SK-N-SH treated with all-trans-retinoic acid at 6 μM for 48 hours (cell line): ENCODE measurements around the gene NXNL1.
A peak's percentile ranks its signal among the peaks of the same experiment; 100 is the strongest.

Experiments used
- ATAC-seq: fragments of 200-7000 bp; cut with Tn5 transposase; 3 replicates; pipeline ENCODE4 v1.9.1; 2020; ENCODE audit warnings: mild to moderate bottlenecking, moderate library complexity
- ARNTL ChIP-seq: fragments of 450-650 bp; formaldehyde crosslinking; IDR thresholded peaks from 2 replicates; pipeline ENCODE4 v1.5.0; 2020; ENCODE audit warnings: low read depth, mild to moderate bottlenecking, moderate library complexity, borderline replicate concordance
- BACH2 ChIP-seq: fragments of 250-450 bp; sonication (Bioruptor Pico); IDR thresholded peaks from 2 replicates; pipeline ENCODE4 v1.9.0; 2021; ENCODE audit warnings: mild to moderate bottlenecking, borderline replicate concordance
- CREB5 ChIP-seq: fragments of 250-450 bp; sonication (Bioruptor Pico); IDR thresholded peaks from 2 replicates; pipeline ENCODE4 v1.5.1; 2020; ENCODE audit warnings: low read depth, mild to moderate bottlenecking, moderate library complexity
- CSDC2 ChIP-seq: fragments of 250-450 bp; sonication (Bioruptor Pico); IDR thresholded peaks from 2 replicates; pipeline ENCODE4 v1.5.0; 2020; ENCODE audit warnings: mild to moderate bottlenecking, moderate library complexity
- CSRNP3 ChIP-seq: fragments of 250-450 bp; sonication (Bioruptor Pico); IDR thresholded peaks from 2 replicates; pipeline ENCODE4 v1.5.1; 2021; ENCODE audit warnings: mild to moderate bottlenecking, moderate library complexity
- ESRRG ChIP-seq: fragments of 250-450 bp; sonication (Bioruptor Pico); IDR thresholded peaks from 2 replicates; pipeline ENCODE4 v1.6.1; 2021; ENCODE audit warnings: mild to moderate bottlenecking
- GLIS3 ChIP-seq: fragments of 250-450 bp; sonication (Bioruptor Pico); IDR thresholded peaks from 2 replicates; pipeline ENCODE4 v1.5.0; 2020; ENCODE audit warnings: mild to moderate bottlenecking, moderate library complexity
- ISL1 ChIP-seq: fragments of 250-450 bp; sonication (Bioruptor Pico); IDR thresholded peaks from 2 replicates; pipeline ENCODE4 v2.1.2; 2022; ENCODE audit warnings: mild to moderate bottlenecking, moderate library complexity
- OSR1 ChIP-seq: fragments of 250-450 bp; sonication (Bioruptor Pico); IDR thresholded peaks from 2 replicates; pipeline ENCODE4 v1.8.0; 2022; ENCODE audit warnings: moderate library complexity, mild to moderate bottlenecking, inconsistent platforms
- PATZ1 ChIP-seq: fragments of 250-450 bp; sonication (Bioruptor Pico); IDR thresholded peaks from 2 replicates; pipeline ENCODE4 v1.8.0; 2020; ENCODE audit warnings: mild to moderate bottlenecking, moderate library complexity, borderline replicate concordance
- POU6F1 ChIP-seq: fragments of 250-450 bp; sonication (Bioruptor Pico); IDR thresholded peaks from 2 replicates; pipeline ENCODE4 v1.8.0; 2021; ENCODE audit warnings: low read depth, mild to moderate bottlenecking, moderate library complexity, borderline replicate concordance
- PPARA ChIP-seq: fragments of 250-450 bp; sonication (Bioruptor Pico); IDR thresholded peaks from 2 replicates; pipeline ENCODE4 v1.5.0; 2020; ENCODE audit warnings: mild to moderate bottlenecking, borderline replicate concordance
- RARB ChIP-seq: fragments of 250-450 bp; sonication (Bioruptor Pico); IDR thresholded peaks from 2 replicates; pipeline ENCODE4 v1.8.0; 2021; ENCODE audit warnings: mild to moderate bottlenecking, moderate library complexity
- SNAI2 ChIP-seq: fragments of 250-450 bp; sonication (Bioruptor Pico); IDR thresholded peaks from 2 replicates; pipeline ENCODE4 v1.5.0; 2020; ENCODE audit warnings: mild to moderate bottlenecking, moderate library complexity
- TCF4 ChIP-seq: fragments of 250-450 bp; sonication (Bioruptor Pico); IDR thresholded peaks from 2 replicates; pipeline ENCODE4 v1.8.0; 2021; ENCODE audit warnings: mild to moderate bottlenecking, moderate library complexity, borderline replicate concordance
- TOX ChIP-seq: fragments of 250-450 bp; sonication (Bioruptor Pico); IDR thresholded peaks from 2 replicates; pipeline ENCODE4 v1.8.0; 2021; ENCODE audit warnings: mild to moderate bottlenecking, moderate library complexity, borderline replicate concordance
- TSHZ2 ChIP-seq: fragments of 250-450 bp; sonication (Bioruptor Pico); IDR thresholded peaks from 2 replicates; pipeline ENCODE4 v1.5.0; 2020; ENCODE audit warnings: mild to moderate bottlenecking, moderate library complexity
- ZFP3 ChIP-seq: fragments of 250-450 bp; sonication (Bioruptor Pico); IDR thresholded peaks from 2 replicates; pipeline ENCODE4 v1.5.0; 2020; ENCODE audit warnings: mild to moderate bottlenecking, moderate library complexity
- ZFP30 ChIP-seq: fragments of 450-650 bp; formaldehyde crosslinking; IDR thresholded peaks from 2 replicates; pipeline ENCODE4 v1.5.0; 2022; ENCODE audit warnings: mild to moderate bottlenecking, moderate library complexity
- ZNF565 ChIP-seq: fragments of 450-650 bp; formaldehyde crosslinking; conservative IDR thresholded peaks from 2 replicates; pipeline ENCODE4 v1.5.0; 2020; ENCODE audit warnings: low read depth, mild to moderate bottlenecking, moderate library complexity
- ZNF70 ChIP-seq: fragments of 450-650 bp; formaldehyde crosslinking; IDR thresholded peaks from 2 replicates; pipeline ENCODE4 v1.5.0; 2020; ENCODE audit warnings: mild to moderate bottlenecking, moderate library complexity
- ZNF8 ChIP-seq: fragments of 450-650 bp; formaldehyde crosslinking; IDR thresholded peaks from 2 replicates; pipeline ENCODE4 v1.5.0; 2020; ENCODE audit warnings: mild to moderate bottlenecking, moderate library complexity

Gene NXNL1

GRCh38 chr19:17445526-17446165 lies 15.1 kb downstream of the NXNL1 start:
- ATAC-seq: no peak
- no peak for TF ChIP-seq PPARA
- no peak for TF ChIP-seq ZFP3 (CRISPR knock-in tag)
- no peak for TF ChIP-seq CREB5 (CRISPR knock-in tag)
- TF ChIP-seq BACH2 (CRISPR knock-in tag): no peak
- no peak for TF ChIP-seq ZNF8
- no peak for TF ChIP-seq ISL1 (CRISPR knock-in tag)
- TF ChIP-seq CSDC2: no peak
- no peak for TF ChIP-seq OSR1 (CRISPR knock-in tag)
- TF ChIP-seq TSHZ2: no peak
- TF ChIP-seq TCF4: no peak
- TF ChIP-seq TOX (CRISPR knock-in tag): no peak
- TF ChIP-seq, all 23 proteins: peak for 0

GRCh38 chr19:17441241-17442021 lies 19.3 kb downstream of the NXNL1 start:
- TF ChIP-seq TCF4: no peak
- TF ChIP-seq PATZ1 (CRISPR knock-in tag): no peak
- TF ChIP-seq ZNF70 (CRISPR knock-in tag): no peak
- TF ChIP-seq CSRNP3 (CRISPR knock-in tag): no peak
- no peak for TF ChIP-seq ZFP3 (CRISPR knock-in tag)
- TF ChIP-seq CSDC2: no peak
- no peak for TF ChIP-seq CREB5 (CRISPR knock-in tag)
- no peak for TF ChIP-seq ISL1 (CRISPR knock-in tag)
- TF ChIP-seq RARB (CRISPR knock-in tag): no peak
- TF ChIP-seq ESRRG: no peak
- no peak for TF ChIP-seq ZNF8
- TF ChIP-seq OSR1 (CRISPR knock-in tag): no peak
- TF ChIP-seq ZNF565: no peak
- no peak for TF ChIP-seq TOX (CRISPR knock-in tag)
- TF ChIP-seq POU6F1: no peak
- TF ChIP-seq, all 23 proteins: peak for 0
- peak; percentile 61 for ATAC-seq

- ATAC-seq: no peak
- TF ChIP-seq OSR1 (CRISPR knock-in tag): no peak
- TF ChIP-seq ESRRG: no peak
- no peak for TF ChIP-seq ARNTL (CRISPR knock-in tag)
- TF ChIP-seq ZNF565: no peak
- no peak for TF ChIP-seq ZFP3 (CRISPR knock-in tag)
- no peak for TF ChIP-seq CSDC2
- no peak for TF ChIP-seq ZNF8
- no peak for TF ChIP-seq BACH2 (CRISPR knock-in tag)
- no peak for TF ChIP-seq GLIS3 (CRISPR knock-in tag)
- TF ChIP-seq ZFP30 (CRISPR knock-in tag): no peak
- TF ChIP-seq SNAI2 (CRISPR knock-in tag): no peak
- no peak for TF ChIP-seq TOX (CRISPR knock-in tag)
- TF ChIP-seq POU6F1: no peak
- no peak for TF ChIP-seq CSRNP3 (CRISPR knock-in tag)
These were observed 23.9 kb downstream of the NXNL1 start for GRCh38 chr19:17436874-17437267.
